Stimulated activated CD4-positive, alpha-beta T cell treated with anti-CD3 and anti-CD28 coated beads, Interleukin-15, amount 100 ng/mL, for 1 hour (primary cell): ENCODE measurements around the gene CD72.

Experiments used
- DNase-seq, 2 donors: peaks; one replicate each; pipeline ENCODE4 v3.0.0-alpha.2; 2020; ENCODE audit warnings: low read depth in 1 of 2, low spot score in 1 of 2

CD72 gene

DNA sequence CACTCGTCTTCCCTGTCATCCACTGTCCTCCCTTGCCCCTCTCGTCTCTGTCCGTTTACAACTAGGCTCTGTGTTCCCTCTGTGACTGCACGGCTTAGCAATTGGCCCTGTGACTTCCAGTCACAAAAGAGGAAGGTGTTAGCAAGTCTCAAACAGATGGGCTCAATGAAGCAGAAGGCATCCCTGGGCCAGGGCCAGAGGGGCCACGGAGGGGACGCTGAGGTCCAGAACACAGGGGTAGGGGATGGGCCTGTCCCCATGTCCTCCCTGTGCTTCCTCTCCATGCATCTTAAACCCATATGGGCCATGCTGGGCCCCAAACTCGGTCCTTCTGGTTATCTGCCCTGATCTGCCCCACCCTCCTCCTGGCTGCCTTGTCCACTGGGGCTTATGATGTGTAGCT lies at the start of gene CD72:
Gene CD72 (minus strand): TSS at position 89 of the 403 bp plus-strand sequence. CDS start 110 bp downstream, outside the sequence.
- DNase-seq: no peak

- DNase-seq: no peak
Observed at GRCh38 chr9:35667939-35668338, 49.7 kb upstream of the CD72 start.

DNA sequence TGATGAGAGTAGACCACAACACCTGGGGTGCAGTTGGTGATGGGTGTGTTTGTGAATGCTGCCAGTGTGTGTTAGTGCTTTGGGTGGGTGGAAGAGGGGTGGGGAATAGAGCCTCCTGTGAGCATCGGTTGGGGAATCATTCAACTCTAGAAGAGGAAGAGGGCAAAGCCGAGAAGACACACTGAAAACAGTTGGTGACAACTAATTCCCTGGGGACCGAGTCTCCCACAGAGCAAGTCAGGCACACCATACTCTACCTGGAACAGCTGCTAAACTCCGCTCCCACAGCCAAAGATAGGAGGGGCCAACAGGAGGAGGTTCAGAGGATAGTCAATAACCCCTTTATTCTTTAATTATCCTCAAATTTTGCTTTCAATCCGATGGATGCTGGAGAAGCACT lies 48.3 kb upstream of the CD72 start:
- DNase-seq: no peak

DNA sequence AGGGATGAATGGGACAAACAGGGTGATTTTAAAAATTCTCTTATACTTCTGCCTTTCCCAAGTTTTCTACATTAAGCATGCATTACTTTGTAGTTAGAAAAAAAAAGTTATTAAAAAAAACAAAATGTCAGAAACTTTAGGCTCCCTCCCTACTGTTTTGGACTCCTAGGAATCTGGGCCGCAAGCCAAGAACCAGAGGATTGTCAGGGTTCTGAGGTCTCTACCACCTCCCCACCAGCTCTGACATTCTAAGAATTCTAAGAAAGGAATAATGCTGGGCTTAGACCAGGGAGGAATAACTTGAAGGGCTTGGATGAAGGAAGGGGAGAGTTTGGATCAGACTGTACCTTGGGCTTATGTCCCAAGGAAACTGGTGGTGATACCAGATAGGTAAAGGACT lies 47.8 kb upstream of the CD72 start:
- DNase-seq: no peak

DNA sequence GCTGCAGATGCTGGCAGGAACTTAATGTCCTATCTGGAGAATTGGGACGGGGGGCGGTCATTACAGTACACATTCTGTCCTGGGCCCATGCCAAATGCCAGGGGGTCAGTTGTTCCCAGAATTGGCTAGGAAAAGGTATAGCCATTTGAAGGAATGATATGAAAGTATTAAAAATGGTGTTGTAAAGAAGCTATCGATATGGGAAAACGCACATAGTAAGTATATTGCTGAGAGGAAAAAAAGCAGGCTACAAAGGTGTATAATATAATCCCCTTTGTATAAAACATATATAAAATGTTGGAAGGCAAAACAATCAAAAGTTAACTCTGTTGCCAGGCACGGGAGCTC lies 47.2 kb upstream of the CD72 start:
- DNase-seq: no peak

DNA sequence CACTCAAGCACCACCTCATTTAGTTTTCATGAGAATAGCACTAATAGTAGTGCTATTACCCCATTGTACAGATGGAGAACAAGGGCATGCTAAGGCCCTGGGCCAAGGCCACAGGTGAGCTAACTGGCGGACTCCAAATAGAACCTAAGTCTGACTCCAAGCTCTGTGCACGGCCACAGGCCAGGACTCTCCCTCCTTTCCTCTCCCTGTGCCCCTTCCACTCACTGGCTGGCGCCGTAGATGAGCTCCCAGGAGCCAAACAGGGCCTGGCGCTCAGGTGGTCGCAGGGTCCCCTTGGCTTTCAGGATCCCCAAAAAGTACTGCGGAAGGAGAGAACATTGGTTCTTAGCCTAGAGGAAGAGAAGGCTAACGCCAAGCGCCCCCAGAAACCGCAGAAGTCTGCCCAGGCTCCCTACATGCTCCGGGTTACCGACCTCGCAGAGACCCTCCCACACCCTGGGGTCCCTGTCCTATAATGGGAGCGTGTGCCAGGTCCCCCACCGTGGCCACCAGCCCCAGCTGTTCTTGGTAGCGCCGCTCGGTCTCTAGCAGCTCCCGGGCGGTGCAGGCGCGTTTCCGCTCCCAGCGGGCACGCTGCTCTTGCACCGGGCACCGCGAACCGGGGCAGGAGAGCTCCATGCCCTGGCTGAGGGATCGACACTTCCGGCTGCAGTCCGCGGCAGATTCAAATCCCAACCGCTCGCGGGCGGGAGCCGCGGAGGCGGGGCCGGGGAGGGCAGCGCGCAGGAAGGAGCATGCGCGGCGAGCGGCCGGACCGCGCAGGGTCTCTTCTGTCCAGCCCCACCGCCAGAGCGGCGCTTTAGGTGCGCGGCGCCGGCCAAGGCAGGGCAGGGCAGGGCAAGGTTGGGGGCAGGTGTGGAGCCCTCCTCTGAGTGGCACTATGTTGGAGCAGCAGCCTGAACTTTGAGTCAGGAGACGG lies 46.6 kb upstream of the CD72 start, which contains the start of gene ARHGEF39:
Gene ARHGEF39 (minus strand): TSS at position 665 of the 940 bp plus-strand sequence. CDS start 26 bp downstream, at position 639.
- peak; percentile 38 to 50 for DNase-seq

- no peak for DNase-seq
Observed at GRCh38 chr9:35662437-35662836, 44.2 kb upstream of the CD72 start.

GRCh38 chr9:35661756-35662350 lies 43.6 kb upstream of the CD72 start:
- DNase-seq: no peak

- no peak for DNase-seq
Observed at GRCh38 chr9:35660966-35661415, 42.8 kb upstream of the CD72 start.

GRCh38 chr9:35659340-35659739 lies 41.1 kb upstream of the CD72 start:
- no peak for DNase-seq

DNA sequence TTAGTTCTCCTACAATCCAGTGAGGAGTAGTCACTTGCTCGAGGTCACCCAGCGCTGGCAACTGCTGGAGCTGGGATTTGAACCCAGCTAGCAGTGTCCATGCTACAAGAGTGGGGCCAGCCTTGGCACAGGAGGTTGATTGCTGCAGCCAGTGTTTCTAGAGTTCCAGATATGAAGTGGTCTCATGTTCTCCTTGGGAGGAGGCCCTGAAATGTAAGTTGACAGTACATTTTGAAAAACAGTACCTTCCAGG lies 40.7 kb upstream of the CD72 start:
- DNase-seq: no peak

DNA sequence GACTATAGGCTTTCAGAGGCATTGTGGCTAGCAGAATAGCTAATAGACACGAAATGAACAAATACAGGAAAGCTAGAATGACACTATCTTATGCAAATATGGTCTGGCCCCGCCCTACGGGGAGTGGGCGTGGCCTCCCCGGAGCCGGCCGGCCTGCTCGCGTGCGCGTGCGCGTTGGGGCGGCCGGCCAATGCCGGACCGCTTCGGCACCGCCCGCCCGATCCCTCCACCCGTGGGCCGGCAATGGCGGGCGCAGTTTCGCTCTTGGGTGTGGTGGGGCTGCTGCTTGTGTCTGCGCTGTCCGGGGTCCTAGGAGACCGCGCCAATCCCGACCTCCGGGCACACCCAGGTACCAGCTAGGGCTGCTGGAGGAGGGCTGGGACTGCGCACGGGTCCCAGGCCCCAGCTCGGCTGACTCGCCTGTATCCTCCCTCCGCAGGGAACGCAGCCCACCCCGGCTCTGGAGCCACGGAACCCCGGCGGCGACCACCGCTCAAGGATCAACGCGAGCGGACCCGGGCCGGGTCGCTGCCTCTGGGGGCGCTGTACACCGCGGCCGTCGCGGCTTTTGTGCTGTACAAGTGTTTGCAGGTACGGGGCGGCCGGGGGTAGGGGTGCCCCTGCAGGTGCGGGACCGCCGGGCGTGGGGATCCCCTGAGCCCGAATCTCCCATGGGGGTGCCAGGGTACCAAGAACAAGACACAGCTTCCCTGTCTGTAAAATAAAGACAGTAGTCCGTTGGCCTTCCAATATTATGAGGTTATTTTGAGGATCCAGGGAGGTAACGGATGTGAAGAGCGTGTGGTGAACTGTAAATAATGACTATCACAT lies 40.1 kb upstream of the CD72 start, which contains the start of gene CCDC107:
Gene CCDC107 (plus strand): TSS at position 156 of the 831 bp plus-strand sequence. CDS start 88 bp downstream, at position 244.
- peak; percentile 74 to 75 for DNase-seq

- DNase-seq: peak; percentile 70 to 86
Observed at GRCh38 chr9:35657546-35658136, 39.4 kb upstream of the CD72 start, which contains the start of gene RMRP. Gene RMRP (minus strand): TSS chr9:35658019.

- no peak for DNase-seq
Observed at GRCh38 chr9:35656831-35657545, 38.8 kb upstream of the CD72 start.

DNA sequence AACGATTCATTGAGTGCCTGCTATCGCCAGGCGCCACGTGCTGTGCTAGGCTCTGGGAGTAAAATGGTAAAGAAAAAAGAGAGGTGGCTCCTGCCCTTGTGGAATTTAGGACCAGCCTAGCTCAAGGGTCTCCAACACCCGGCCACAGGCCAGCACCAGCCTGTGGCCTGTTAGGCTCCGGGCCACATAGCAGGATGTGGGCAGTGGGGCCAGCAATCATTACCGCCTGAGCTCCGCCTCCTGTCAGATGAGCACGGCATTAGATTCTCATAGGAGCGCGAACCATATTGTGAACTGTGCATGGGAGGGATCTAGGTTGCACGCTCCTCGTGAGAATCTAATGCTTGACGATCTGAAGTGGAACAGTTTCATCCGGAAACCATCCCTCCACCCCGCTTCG lies 38.1 kb upstream of the CD72 start:
- DNase-seq: no peak

- no peak for DNase-seq
Observed at GRCh38 chr9:35653611-35654010, 35.4 kb upstream of the CD72 start.

- DNase-seq: no peak
Observed at GRCh38 chr9:35652829-35653209, 34.6 kb upstream of the CD72 start.

GRCh38 chr9:35651956-35652828 lies 34.0 kb upstream of the CD72 start:
- DNase-seq: no peak

- no peak for DNase-seq
Observed at GRCh38 chr9:35650341-35651158, 32.3 kb upstream of the CD72 start, which contains the start of gene SIT1. Gene SIT1 (minus strand): TSS chr9:35650931. CDS start chr9:35650853, 78 bp downstream.
